HG02870 (cell line): Measurements from ENCODE around the gene TPPP3.

Experiments used
- ATAC-seq: cut with Tn5 transposase; IDR thresholded peaks from one replicate; pipeline ENCODE4 v1.9.1; 2021; ENCODE audit warnings: mild to moderate bottlenecking, moderate library complexity; ENCODE audit not compliant: unreplicated experiment

The TPPP3 gene

DNA sequence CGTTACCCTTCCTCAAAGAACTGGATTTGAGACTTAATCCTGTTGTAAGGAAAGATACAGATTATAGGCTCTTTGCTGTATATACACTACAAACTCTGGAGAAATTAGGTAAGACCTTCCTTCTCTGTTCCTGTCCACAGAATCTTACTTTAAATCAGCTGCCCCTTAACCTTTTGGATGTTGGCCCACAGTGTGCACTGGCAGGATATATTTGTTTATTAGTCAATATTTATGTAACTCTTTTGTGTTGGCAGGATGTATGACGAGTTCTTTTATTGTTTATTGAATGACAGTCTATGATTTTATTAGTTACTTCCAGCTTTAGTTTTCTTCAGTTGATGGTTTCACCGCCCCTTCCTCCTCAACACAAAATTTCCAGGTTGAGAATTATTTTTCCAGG lies 47.0 kb downstream of the TPPP3 start:
- ATAC-seq = no peak

- no peak for ATAC-seq
Observed at GRCh38 chr16:67345401-67345800, 47.9 kb downstream of the TPPP3 start.

DNA sequence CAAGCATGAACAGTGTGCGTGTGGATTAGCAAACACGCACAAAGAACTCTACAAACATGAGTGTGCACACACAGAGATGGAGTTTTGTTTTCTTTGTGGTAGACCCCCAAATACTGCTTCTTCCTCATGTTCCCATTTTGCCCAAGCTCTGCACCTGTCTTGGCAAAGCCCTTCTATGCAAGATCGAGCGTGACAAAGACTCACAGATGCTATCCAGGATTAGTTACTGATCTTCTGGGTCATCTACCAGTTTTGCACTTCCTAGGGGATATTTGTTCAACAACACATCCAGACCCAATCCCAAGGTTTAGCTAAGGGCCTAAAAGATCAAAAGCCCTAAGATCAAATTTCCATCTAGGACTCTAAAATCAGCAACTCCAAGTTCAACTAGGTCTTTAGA lies 50.7 kb downstream of the TPPP3 start:
- ATAC-seq = no peak

GRCh38 chr16:67341250-67341649 lies 52.0 kb downstream of the TPPP3 start:
- ATAC-seq = no peak
